NCI-H2107 treated with DMSO at 0.1 percent for 48 hours (cell line): ENCODE measurements around the gene PPP1R26.

Experiments used
- DNase-seq: peaks from one replicate; lab custom pipeline; 2025; ENCODE audit not compliant: unreplicated experiment; lab: John Stamatoyannopoulos, UW

Gene PPP1R26

DNA sequence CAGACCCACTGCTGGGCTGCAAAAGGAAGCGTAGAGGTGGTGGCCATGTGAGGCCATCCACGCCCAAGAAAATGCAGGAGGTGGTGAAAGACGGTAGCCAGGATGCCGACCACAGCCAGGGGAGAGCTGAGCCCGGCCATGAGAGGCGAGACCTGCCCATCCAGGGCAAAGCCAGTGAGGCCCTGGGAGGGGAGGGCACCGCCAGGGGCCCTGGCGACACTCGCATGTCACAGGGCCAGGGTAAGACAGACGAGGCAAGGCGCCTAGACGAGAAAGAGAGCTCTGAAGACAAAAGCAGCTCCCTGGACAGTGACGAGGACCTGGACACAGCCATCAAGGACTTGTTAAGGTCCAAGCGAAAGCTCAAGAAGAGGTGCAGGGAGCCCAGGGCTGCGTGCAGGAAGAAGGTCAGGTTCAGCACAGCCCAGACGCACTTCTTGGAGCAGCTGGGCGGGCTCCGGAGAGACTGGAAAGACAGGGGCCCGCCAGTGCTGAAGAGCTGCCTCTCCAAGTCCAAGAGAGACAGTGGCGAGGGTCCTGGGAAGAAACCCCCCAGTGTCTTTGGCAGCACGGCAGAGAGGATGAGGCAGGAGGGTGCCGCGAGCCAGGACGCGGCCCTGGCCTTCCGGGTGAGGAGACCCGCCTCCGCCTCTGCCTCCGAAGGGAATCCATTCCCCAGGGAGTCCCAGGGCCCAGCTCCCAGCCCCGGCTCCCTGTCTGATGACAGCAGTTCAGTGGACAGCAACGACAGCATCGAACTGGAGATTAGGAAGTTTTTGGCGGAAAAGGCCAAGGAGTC, 6.9 kb downstream of the PPP1R26 start:
- no peak for DNase-seq

DNA sequence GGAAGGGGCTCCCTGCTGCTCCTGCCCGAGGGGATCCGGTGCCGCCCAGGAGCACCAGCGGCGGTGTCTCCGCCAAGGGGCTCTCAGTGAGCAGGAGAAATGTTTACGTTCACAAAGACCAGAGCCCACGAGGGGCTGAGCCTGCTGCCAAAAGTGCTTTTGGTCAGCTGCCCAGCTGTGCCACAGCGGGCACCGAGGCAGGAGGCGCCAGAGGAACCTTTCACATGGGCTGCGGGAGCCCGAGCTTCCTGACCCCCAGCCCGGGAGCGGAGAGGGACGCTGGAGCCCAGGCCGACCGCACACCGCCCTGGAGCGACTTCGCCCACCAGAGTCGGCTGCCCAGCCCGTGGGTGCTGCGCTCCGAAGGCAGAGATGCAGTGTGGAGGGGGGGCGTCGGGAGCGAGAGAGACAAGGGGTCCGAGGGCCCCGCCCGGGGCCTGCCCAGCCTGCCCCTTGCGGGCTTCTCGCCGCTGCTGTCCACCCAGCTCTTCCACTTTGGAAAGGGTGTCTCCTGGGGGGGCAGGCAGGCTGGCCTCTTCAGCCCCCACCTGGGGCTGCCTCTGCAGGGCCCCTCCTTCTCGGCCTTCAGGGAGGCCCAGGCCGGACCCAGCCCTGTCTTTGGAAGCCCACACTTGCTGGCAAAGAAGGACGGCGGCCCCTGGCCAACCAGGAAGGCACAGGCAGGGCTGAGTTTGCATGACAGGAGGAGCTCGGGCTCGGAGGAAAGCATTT, 7.9 kb downstream of the PPP1R26 start:
- DNase-seq, result no peak

DNA sequence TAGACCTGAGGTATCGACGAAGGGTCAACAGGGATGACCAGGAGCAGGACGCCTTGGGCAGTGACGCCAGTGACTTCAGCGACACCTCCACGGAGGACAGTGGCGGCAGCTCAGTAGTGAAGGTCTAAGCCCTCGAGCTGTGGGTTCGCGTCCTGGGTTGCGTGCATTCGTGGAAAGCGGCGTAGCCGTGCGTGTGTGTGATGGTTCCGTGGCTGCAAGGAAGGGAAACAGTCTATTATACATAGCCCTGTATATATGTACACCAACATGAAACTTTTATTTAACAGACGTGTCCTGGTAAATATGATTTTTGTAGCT, 8.4 kb downstream of the PPP1R26 start:
- no peak for DNase-seq

DNA sequence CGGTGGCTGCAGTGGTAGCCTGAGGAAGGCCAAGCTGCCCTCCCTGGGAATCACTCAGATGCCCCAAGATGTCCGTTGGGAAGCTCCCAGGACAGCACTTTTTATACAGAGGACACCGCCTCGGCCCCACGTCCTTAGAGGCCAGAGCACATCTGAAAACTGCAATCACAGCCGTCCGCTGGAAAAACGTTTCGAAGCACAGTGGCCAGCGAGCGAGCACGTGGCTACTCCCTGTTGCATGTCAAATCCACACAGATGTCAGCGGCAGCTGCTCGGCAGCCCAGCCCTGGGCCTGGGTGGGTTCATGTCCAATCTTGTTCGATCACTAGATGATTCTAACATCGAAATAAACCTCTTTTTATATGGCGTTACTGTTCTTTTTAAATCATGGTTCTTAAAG, 8.9 kb downstream of the PPP1R26 start:
- DNase-seq, result no peak

DNA sequence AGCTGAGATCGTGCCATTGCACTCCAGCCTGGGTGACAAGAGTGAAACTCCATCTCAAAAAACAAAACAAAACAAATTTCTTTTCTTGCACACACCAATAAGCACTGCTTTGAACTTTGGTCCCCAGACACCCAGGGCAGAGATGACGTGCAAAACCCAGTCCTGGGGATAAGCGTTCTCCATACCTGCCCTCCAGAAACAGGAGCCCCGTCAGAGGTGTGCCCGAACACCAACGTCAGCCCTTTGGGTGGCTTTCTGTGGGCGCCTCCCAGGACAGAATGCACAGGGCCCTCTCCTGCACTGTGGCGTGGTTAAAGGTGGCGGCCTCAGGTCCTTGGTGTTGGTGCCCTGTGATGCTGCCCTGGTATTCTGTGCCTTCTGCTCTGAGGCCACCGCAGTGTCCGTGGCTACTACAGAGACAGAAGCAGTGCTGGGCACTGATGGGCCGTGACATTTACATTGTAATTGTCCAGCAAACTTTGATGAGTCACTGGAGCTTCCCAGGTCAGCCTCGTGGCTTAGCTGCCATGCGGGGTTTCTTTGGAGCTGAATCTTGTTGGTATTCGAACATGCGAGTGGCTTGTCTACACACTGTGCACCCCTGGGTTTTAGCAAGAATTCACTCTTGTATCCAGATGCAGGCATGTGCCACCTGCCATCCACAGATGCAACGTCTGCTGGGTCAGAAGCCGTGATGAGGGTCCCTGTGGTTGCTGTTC, 9.8 kb downstream of the PPP1R26 start:
- no peak for DNase-seq

DNA sequence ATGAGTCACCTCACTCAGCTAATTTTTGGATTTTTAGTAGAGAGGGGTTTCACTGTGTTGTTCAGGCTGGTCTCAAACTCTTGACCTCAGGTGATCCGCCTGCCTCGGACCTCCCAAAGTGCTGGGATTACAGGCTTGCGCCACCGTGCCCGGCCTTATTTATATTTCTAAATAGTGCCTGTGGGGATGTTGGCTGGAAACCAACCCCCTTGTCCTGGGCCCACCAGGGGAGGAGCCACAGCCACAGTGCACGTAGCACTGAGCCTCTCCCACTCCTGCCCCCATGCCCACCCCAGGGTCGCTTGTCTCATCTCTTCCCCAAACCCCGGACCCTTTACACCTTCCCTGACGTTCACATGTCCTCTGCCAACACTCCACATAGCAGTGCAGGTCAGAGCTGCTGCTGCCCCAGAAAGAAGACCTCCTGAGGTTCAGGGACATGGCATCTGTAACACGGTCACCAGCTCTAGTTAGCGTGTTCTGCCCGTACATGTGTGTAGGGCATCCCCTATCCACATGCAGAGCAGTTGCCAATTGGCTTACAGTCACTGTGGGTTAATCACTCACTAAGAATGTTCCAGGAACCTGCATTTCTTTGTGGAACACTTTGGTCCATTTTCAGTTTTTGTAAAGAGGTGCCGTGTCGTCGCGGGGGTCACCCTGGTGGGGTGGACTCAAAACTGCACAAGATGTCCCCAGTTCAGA, 10.7 kb downstream of the PPP1R26 start:
- no peak for DNase-seq

DNA sequence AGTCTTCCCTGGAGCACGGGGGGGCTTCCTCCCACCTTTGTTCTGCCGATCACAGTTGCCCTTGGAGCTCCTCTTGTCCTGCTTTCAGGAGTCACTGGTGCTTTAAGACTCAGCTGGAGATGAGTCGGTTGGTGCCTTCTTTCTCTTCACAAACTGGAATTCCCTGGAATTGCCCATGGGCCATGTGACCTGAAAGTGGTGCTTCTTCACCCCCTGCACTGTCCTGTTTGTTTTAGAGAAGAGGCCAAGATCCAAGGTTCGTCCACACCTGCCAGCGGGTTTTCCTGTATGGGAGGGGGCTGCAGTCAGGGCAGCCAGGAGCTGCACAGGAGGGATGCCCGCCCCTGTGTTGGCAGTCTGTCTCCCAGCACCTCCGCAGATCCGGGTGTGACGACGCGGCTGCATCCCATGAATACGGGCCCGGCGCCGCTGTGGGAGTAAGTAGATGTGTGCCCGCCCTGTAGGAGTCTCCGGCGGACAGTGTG, 11.4 kb downstream of the PPP1R26 start:
- no peak for DNase-seq

DNA sequence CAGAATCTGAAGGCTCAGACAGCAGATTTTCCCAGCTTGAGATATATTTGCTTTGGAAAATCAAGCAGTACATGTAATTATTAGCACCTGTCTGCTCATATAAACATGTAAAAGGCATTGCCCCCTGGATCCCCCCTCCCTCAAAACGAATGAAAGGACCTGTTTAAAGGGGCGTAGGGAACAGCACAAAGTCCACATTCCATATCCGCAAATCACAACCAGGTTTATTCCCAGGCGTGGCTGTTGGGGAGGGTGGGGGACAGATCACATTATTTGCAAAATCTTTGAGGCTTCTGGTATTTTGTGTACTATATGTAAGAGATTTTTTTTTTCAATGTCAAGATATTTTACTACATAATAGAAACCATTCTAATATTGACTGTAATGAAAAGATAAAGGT, 12.2 kb downstream of the PPP1R26 start:
- DNase-seq, result no peak

DNA sequence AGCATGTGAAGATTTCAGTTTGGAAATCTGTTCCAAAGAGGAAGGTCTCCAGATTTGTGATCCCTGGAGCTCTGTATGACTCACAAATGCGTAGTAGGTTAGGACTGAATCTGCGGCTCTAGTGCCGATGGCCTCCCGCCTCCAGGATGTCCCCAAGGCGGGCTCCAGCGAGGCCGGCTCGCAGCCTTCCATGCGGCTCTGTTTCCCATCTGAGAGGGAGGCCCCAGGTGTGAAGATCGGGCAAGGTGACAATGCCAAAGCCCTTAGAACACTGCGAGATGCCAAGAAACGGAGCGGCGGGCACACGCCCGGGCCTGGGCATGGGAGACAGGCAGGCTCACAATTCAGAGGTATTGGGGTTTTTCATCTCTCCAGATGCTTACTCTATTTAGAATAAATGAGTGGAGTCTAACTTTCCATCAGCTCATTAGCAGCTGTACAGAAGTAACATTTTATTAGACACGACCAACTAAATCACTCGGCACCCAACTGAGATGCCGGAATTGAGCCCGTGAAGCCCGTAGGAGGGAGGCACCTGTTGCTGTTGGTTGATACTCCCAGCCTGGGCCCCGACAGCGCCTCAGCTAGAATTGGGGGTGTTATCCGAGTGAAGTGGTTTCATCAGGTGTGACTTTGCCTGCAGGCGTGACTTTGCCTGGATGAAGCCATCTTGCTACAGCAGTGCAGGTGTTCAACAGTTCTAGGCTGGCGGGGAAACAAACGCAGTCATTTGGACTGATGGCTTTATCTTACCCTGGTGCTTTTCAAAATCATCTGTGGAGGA, 13.5 kb downstream of the PPP1R26 start:
- peak; percentile 44 for DNase-seq

DNA sequence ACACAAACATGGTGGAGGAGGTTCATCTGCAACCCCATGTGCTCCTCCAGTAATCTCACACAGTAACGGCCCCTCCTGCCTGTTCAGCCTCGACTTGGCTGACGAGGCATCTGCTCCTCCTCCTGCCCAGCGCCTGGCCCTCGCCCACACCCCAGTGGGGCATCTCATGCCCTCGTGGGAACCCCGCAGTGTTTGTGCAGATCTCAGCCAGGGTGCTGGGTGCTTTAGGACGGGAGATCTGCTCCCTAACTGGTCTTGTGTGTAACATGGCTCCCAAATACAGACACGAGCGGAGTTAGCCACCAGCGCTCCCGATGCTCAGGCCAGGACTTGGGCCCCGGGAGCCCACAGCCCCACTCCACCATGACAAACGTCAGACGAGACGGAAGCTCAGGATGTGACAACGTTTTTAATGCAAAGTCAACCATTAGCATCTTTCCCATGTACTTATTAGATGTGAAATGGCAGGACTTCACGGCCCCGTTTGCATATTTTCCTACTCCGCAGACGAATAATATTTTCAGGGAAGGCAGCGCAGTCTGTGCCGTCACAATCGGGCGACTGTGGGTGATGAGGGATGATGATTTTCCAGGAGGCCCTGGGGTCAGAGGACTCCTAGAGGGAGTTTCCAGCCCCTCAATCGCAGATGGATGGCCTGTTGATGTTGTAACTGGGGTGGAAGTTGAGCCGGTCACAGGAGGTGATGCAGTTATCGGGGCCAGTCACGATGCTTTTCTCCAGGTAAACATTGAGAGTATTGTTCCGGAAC, 15.4 kb downstream of the PPP1R26 start:
- DNase-seq, result no peak

DNA sequence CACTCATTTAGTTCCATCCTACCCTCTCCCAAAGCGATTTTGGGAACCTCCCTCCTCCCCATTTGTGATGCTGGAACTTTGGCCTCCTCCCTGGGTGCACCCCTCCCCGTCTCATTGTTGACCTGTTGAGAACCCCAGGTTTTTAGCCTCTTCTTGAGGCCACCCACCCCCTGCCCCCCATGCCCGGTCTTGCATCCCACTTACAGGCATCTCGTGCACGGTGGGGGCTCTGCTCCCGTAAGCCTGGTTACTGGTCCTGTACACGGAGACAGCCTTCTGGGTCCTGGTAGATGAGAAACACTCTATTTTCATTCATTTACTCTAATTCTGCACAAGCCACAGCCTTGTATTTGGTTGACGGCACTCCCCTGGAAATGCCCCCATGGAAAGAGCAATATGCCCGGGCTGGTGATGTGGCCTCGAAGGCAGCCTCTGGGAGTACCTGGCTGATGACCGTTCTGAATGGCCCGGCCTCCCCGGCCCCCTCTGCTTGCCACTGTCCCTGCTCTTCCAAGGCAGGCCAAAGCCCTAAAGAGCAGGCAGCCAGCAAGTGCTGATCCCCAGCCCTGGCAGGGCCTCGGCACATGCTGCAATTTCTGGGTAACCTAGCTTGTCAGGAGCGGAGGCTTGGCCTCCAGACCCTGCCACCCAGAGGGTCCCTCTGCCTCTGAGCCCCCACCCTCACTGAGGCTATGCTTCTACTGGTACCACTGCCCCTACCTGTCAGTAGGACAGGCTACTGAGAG, 19.0 kb downstream of the PPP1R26 start:
- DNase-seq, result no peak

DNA sequence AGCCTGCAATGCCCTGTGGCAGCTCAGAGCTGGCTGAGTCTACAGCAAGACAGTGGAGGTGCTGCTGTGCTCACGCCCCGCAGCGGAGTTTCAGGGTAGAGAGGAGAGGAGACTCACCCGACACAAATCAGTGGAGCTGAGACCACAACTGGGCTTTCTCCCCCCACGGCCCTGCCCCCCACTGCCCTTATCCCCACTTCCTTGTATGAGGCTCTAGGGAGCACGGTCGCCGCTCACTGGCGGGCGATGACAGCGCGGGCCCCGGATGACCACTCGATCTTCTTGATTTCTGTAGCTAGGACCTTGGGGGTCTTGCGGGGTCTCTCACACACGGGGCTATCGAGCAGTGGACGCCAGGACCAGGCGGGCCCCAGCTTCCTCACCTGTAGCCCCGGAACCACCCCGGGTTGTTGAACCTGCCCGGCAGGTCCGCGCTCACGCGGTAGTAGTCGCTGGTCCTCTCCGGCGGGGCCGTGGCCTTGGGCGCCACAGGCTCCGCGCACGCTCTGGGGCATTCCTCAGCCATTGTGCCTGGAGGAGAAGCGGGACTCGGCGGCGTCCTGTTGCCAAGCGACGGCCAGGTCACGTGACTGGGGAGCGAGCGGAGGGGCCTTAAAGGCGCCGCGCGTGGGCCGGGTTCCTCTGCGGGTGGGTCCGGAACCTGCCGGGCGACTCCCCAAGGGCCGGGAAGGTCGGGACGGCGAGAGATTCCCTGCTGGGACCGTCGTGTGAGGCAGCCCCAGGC, 19.9 kb downstream of the PPP1R26 start:
- DNase-seq, result peak; percentile 28

DNA sequence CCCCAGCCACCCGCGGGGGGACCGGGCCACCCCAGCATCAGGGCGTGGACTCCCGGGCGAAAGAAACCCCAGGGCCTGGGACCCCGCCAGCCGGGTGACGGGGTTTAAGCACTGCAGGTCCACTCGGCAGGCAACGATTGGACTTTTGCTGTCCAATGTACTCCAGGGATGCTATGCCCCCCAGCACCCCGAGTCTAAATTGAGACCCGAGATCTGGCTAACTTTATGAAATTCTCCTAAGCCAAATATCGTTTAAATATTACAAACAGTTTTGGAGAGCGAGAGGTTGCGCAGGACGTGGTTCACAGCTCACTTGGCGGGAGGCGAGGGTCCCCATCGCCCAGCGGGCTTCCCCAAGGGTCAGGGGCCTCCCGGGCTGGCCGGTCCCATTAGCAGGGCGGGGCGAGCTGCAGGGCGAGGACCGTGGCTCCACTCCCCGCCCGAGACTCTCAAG, 20.5 kb downstream of the PPP1R26 start:
- no peak for DNase-seq

DNA sequence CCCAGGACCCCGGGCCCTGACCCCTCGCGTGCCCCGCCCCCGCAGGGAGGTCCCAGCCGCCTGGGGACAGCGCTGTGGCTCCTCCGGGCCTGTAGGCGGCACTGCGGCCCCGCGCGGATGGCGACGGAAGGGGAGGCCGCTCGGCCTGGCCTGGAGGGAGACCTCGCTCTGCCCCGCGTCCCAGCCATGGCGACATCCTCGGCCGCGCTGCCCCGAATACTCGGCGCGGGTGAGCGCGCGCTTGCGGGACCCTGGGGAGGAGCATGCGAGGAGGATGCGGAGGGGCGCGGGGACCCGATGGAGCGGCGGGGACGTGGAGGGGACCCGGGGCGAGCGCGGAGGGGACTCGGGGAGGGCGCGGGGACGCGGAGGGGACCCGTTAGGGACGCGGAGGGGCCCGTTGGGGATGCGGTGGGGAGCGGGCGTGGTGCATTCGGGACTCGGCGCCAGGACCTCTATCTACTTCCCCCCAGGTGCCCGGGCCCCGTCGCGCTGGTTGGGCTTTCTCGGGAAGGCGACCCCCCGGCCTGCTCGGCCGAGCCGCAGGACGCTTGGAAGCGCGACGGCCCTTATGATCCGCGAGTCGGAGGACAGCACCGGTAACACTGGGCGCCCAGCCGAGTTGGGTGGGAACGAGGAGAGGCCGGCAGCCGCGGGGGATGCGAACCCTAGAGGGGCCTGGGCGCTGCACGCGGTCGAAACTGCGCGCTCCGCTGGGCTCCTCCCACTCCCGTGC, 21.1 kb downstream of the PPP1R26 start, which contains the start of gene MRPS2:
Gene MRPS2 (plus strand): TSS at position 158 of the 736 bp plus-strand sequence. CDS start 29 bp downstream, at position 187.
- peak; percentile 39 for DNase-seq

DNA sequence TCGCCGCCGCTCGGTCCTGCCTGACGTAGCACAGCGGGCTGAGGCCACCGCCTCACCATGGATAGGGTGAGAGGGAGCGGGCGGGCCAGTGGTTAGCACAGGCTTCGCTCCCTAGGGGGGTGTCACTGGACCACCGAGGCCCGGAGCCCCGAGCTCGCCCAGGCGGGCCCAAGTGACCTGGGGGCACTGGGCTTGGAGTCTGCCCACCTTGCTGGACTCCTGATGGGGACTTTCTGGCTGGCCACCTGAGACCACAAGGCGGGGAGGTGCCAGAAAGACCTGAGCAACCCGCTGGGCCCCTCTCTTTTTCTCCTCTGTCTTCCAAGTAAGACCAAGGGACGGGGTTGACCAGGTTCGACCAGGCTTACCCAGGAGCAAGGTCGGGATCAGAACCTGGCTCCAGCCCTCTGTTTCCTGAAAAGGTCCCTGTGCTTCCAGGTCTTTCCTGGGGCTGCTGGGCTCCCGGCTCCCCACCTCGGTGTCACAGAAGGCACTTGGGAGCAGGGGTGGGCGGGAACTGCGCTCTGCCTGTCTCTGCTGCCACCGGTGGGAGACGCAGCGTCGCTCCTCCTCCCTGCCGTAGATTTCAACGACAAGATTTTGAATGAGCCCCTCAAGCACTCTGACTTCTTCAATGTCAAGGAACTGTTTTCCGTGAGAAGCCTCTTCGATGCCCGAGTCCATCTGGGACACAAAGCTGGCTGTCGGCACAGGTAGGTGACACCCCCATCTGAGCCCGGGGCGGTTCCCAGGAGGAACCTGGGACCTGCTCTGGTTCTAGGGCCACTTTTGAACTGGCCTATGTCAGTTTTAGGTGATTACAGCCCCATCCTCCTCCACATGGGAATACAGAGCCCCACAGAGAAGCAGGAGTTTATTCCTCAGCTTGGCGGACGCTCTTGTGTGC, 21.9 kb downstream of the PPP1R26 start:
- no peak for DNase-seq

DNA sequence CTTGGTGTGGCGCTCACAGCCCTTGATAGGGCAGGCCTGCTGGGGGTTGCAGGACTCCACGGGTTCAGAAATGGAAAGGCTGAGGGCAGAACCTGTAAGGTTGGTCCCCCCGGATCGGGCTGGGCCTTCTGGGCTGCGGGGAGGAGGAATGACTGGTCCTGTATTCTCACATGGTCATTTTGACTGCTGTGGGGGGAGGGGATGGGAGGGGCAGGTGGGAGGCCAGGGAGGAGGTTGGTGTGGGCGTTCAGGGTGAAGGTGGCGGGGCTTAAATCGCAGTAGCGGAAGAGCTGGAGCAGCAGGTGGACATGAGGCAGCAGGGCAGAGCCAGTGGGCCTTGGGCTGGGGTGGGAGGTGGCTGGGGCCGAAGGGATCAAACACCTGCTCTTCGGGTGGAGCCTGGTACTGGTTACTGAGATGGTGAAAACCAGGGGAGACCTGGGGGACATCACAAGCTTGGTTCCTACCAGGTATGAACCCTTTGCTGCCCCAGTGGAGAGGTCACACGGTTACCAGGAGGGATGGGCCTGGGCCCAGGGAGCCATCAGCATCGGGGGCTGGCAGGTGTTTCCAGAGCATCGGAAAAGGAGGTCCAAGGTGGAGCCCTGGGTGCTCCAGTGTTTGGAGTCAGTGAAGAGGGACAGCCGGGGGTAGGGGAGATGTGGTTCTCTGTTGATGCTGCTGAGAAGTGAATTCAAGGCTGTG, 22.7 kb downstream of the PPP1R26 start:
- no peak for DNase-seq
